Keratinocyte (primary cell): ENCODE data around the gene PSRC1. TPM values are rescaled to one million over a fixed set of nuclear protein-coding genes. Genes with fewer than 3 reads are reported as not detected.

Experiments
- DNase-seq: peaks from one replicate; pipeline ENCODE4 v3.0.0-alpha.2; 2011; ENCODE audit warnings: low read depth, missing footprints, low spot score
- FAIRE-seq: peaks from 2 replicates; lab custom pipeline; 2011; peaks lifted over from hg19 to GRCh38; lab: Jason Lieb, UNC
- H2AFZ ChIP-seq: 2 replicates; pipeline ENCODE4 v1.6.0; 2012; ENCODE audit warnings: low read length, control low read depth, inconsistent platforms; ENCODE audit not compliant: control insufficient read depth
- H3K27ac ChIP-seq: 2 replicates; pipeline ENCODE4 v1.5.1; 2011; ENCODE audit warnings: low read length; ENCODE audit not compliant: control insufficient read depth, insufficient read depth
- H3K27me3 ChIP-seq: 3 replicates; pipeline ENCODE4 v1.6.0; 2011; ENCODE audit warnings: low read length; ENCODE audit not compliant: control insufficient read depth, insufficient read depth; ENCODE audit errors: extremely low read depth
- H3K36me3 ChIP-seq, 2 experiments: 2 replicates in 1 of 2; 3 replicates in 1 of 2; pipeline ENCODE4 v1.5.1; 2011; ENCODE audit warnings: low read length in 2 of 2, mild to moderate bottlenecking in 1 of 2; ENCODE audit not compliant: control insufficient read depth in 2 of 2, insufficient read depth in 2 of 2; ENCODE audit errors: extremely low read depth in 1 of 2
- H3K4me1 ChIP-seq: 3 replicates; pipeline ENCODE4 v1.5.1; 2011; ENCODE audit warnings: low read length; ENCODE audit not compliant: control insufficient read depth, insufficient read depth; ENCODE audit errors: extremely low read depth
- H3K4me2 ChIP-seq: 3 replicates; pipeline ENCODE4 v1.6.0; 2011; ENCODE audit warnings: low read depth, low read length; ENCODE audit not compliant: control insufficient read depth, insufficient read depth; ENCODE audit errors: extremely low read depth
- H3K4me3 ChIP-seq, 3 experiments: fragments of 200-600 bp in 1 of 3; sonication (generic) in 1 of 3; 2 replicates in 2 of 3; 3 replicates in 1 of 3; pipeline ENCODE4 v1.5.1; 2011 to 2016; ENCODE audit warnings: low read length in 3 of 3, mild to moderate bottlenecking in 3 of 3, control low read depth in 2 of 3, inconsistent platforms in 1 of 3, low read depth in 1 of 3, mixed read lengths in 1 of 3, mixed run types in 1 of 3, moderate library complexity in 1 of 3; ENCODE audit not compliant: control insufficient read depth in 2 of 3, insufficient read depth in 2 of 3; ENCODE audit errors: extremely low read depth in 1 of 3
- H3K79me2 ChIP-seq: 2 replicates; pipeline ENCODE4 v1.6.0; 2012; ENCODE audit warnings: low read length; ENCODE audit not compliant: control insufficient read depth, insufficient read depth
- H3K9ac ChIP-seq: 3 replicates; pipeline ENCODE4 v1.6.0; 2011; ENCODE audit warnings: low read length; ENCODE audit not compliant: control insufficient read depth, insufficient read depth; ENCODE audit errors: extremely low read depth
- H3K9me1 ChIP-seq: 3 replicates; pipeline ENCODE4 v1.6.0; 2011; ENCODE audit warnings: low read length; ENCODE audit not compliant: control insufficient read depth, insufficient read depth; ENCODE audit errors: extremely low read depth
- H3K9me3 ChIP-seq: 2 replicates; pipeline ENCODE4 v1.5.1; 2012; ENCODE audit warnings: low read depth, low read length; ENCODE audit not compliant: control insufficient read depth
- H4K20me1 ChIP-seq: 3 replicates; pipeline ENCODE4 v1.6.0; 2011; ENCODE audit warnings: low read length; ENCODE audit not compliant: control insufficient read depth, insufficient read depth; ENCODE audit errors: extremely low read depth
- EZH2 ChIP-seq: IDR thresholded peaks from one replicate; pipeline ENCODE4 v1.6.1; 2012; ENCODE audit warnings: inconsistent platforms, mild to moderate bottlenecking, low read length, moderate library complexity
- dilution Hi-C: fragments of 300-500 bp; cut with MboI; formaldehyde crosslinking; loops from one replicate; pipeline ENCODE4 v1.7.0; 2020; ENCODE audit warnings: low sequenced_read_pairs; ENCODE audit not compliant: extremely low pct_ligation_motif_present
- polyA plus RNA-seq, 5 experiments: library from polyadenylated mRNA; depleted of rRNA in 3 of 5; stranded (reverse) in 3 of 5; stranded (forward) in 1 of 5; unstranded in 1 of 5; fragments of >200 nt; gene quantifications; 1 replicate in 1 of 5; 2 replicates in 3 of 5; 3 replicates in 1 of 5; pipeline versions ENCODE4 v1.2.1 to v1.2.3, GENCODE V29; 2011 to 2012; ENCODE audit warnings: missing spikeins in 2 of 5, low read depth in 1 of 5, low replicate concordance in 1 of 5
- TF ChIP-seq, protein P1 (sequence below), 3 experiments: IDR thresholded peaks in 1 of 3; conservative IDR thresholded peaks in 1 of 3; optimal IDR thresholded peaks in 1 of 3; 2 replicates in 2 of 3; 3 replicates in 1 of 3; pipeline versions ENCODE3 to v1.5.1; 2011; ENCODE audit warnings: low read length in 3 of 3, mild to moderate bottlenecking in 3 of 3, moderate library complexity in 2 of 3, control low read depth in 1 of 3, inconsistent platforms in 1 of 3; ENCODE audit not compliant: insufficient read depth in 2 of 3; ENCODE audit errors: extremely low read depth in 1 of 3

PSRC1 gene
- polyA plus RNA-seq, 1 donor (not counting 4 experiments of a cell fraction or from before 2014, with no cell fraction given), result 10.2 TPM

DNA sequence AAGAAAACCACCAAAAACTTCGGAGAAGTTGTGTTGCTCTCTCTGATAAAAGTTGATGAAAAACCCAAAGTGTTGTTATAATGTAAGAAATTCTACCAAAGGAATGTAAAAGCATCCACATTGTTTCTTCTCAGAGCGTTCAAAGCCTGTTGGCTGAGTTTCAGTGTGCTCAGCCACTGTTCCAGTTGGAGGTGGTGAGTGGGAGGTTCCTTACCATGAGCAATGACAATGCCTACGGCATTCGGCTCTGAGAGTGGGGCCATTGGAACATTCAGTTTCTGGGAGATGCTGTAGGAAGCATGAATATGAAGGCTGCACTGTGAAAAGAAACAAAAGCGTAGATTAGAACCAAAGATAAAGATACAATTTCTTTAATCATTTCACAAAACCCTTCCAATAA lies 44.3 kb upstream of the PSRC1 start:
- no peaks in the 10 kb centered on the region for H3K9me1 ChIP-seq
- no peak overlapping the region for H3K9ac ChIP-seq
- H2AFZ ChIP-seq, result no peak overlapping the region
- FAIRE-seq (no peak), DNase-seq (no peak)
- dilution Hi-C loops, result no loop called here
- H3K9me3 ChIP-seq, result peaks cover 2% of the 10 kb centered on the region
- no peaks in the 10 kb centered on the region for H3K79me2 ChIP-seq
- H3K4me2 ChIP-seq, result no peak overlapping the region
- H3K27ac ChIP-seq, result no peak overlapping the region
- H3K4me1 ChIP-seq, result no peaks in the 10 kb centered on the region
- no peaks in the 10 kb centered on the region for H3K36me3 ChIP-seq
- H3K27me3 ChIP-seq, result no peaks in the 10 kb centered on the region
- no peaks in the 10 kb centered on the region for H4K20me1 ChIP-seq
- H3K4me3 ChIP-seq, result no peak overlapping the region
- TF ChIP-seq EZH2, result no peak
- TF ChIP-seq, protein P1, sequence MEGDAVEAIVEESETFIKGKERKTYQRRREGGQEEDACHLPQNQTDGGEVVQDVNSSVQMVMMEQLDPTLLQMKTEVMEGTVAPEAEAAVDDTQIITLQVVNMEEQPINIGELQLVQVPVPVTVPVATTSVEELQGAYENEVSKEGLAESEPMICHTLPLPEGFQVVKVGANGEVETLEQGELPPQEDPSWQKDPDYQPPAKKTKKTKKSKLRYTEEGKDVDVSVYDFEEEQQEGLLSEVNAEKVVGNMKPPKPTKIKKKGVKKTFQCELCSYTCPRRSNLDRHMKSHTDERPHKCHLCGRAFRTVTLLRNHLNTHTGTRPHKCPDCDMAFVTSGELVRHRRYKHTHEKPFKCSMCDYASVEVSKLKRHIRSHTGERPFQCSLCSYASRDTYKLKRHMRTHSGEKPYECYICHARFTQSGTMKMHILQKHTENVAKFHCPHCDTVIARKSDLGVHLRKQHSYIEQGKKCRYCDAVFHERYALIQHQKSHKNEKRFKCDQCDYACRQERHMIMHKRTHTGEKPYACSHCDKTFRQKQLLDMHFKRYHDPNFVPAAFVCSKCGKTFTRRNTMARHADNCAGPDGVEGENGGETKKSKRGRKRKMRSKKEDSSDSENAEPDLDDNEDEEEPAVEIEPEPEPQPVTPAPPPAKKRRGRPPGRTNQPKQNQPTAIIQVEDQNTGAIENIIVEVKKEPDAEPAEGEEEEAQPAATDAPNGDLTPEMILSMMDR (optimal IDR thresholded peaks at IDR 0.05 in 1 of 3, IDR thresholded peaks at IDR 0.05 in 1 of 3, conservative IDR thresholded peaks at IDR 0.05 in 1 of 3; ENCODE audit: extremely low read depth in 1 of 3, insufficient read depth in 2 of 3, low read length in 3 of 3), result no peak

DNA sequence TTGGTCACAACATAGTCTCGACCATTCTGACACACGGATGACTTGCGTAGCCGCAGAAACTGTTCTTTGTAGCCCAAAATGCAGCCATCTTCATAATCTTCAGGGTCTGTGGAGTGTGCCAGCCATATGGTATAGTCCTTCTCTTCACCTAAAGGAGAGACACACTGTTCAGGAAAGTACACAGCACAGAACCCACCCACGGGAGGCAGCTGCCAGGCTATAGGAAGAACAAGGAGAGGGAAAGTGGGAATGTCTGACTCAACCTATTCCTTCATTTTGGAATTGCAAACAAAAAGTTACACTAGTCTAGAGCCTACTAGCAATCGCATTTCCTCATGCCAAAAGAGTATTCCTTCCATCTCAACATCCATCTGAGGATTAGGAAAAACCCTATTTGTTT lies 40.0 kb upstream of the PSRC1 start:
- H3K9ac ChIP-seq, result no peak overlapping the region
- no peaks in the 10 kb centered on the region for H3K27me3 ChIP-seq
- H2AFZ ChIP-seq, result no peak overlapping the region
- no peaks in the 10 kb centered on the region for H3K9me3 ChIP-seq
- DNase-seq (no peak), FAIRE-seq (no peak)
- no peaks in the 10 kb centered on the region for H3K4me1 ChIP-seq
- no peak overlapping the region for H3K4me2 ChIP-seq
- dilution Hi-C loops, result no loop called here
- no peak for TF ChIP-seq EZH2
- TF ChIP-seq, protein P1 (optimal IDR thresholded peaks at IDR 0.05 in 1 of 3, IDR thresholded peaks at IDR 0.05 in 1 of 3, conservative IDR thresholded peaks at IDR 0.05 in 1 of 3; ENCODE audit: extremely low read depth in 1 of 3, insufficient read depth in 2 of 3, low read length in 3 of 3), result no peak
- no peak overlapping the region for H3K4me3 ChIP-seq
- H3K27ac ChIP-seq, result no peak overlapping the region
- no peaks in the 10 kb centered on the region for H4K20me1 ChIP-seq
- no peaks in the 10 kb centered on the region for H3K9me1 ChIP-seq
- H3K79me2 ChIP-seq, result no peaks in the 10 kb centered on the region
- H3K36me3 ChIP-seq, result no peaks in the 10 kb centered on the region
